ENCODE measurements around the gene CAPN5.

GRCh38 chr11:77174559-77174958 lies 107.8 kb downstream of the CAPN5 start:
- TF ChIP-seq CTCF (IDR thresholded peaks at IDR 0.05; ENCODE audit: low read depth, low read length, poor library complexity, severe bottlenecking) (no peak), EZH2phosphoT487 (IDR thresholded peaks at IDR 0.05; ENCODE audit: borderline replicate concordance, low read length) (no peak)
